DMS114 treated with DMSO at 0.1 percent for 48 hours (cell line): ENCODE results near the gene YOD1.

Experiments
- DNase-seq: peaks from one replicate; lab custom pipeline; 2025; ENCODE audit not compliant: unreplicated experiment; lab: John Stamatoyannopoulos, UW

Gene YOD1

DNA sequence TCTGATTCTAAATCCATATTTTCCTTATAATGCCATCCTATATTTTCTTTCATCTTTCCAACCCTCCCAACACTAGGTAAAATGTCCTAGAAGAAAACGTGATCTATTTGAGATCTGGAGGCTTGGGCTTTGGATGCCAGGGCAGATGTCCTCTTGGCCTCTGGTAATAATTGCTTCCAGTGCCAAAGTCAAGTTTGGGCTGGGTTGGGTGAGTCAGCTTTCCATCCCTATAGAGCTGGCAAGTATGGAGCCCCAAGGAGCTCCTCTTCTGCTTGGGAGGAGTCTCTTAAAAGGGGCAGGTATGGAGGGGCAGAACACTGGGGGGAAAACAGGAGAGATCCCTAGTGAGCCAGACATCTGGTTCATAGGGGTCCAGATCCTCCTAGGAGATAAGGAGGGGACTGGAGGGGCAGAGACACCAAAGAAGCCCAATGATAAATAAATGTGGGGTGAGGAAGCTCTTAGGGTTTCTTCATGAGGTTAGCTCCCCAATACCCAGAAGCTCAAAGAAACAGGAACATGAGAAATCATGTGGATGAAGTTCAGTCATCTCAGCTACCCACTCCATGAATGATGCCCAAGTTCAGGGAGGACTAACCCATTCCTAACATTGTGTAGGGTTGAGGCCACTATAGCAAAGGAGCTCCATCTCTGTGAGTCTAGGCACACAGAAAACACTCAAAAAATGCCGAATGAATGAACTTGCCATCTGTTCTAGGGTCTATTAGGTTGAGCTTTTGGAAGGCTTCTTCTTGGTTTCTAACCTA is 21.9 kb downstream of the YOD1 start:
- DNase-seq = no peak

DNA sequence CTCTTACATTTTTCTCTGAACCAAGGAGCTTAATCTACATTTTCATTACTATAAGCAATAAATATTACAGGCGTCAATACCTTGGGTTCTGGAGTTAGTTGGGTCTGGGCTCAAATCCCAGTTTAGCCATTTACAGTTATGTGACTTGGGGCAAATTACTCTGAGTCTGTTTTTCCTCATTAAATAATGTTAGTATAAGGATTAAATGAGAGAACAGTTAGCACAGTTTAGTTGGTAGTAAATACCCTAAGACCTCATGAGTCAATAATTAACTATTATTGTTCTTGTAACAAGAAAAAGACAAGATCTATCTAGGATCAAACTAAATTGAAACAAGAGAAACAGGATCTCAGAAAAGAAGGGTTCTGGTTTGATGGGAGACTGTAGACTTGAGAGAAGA is 23.1 kb downstream of the YOD1 start:
- no peak for DNase-seq

GRCh38 chr1:207027206-207027777 is 23.7 kb downstream of the YOD1 start:
- DNase-seq = no peak

GRCh38 chr1:207026104-207026534 is 24.9 kb downstream of the YOD1 start:
- no peak for DNase-seq

DNA sequence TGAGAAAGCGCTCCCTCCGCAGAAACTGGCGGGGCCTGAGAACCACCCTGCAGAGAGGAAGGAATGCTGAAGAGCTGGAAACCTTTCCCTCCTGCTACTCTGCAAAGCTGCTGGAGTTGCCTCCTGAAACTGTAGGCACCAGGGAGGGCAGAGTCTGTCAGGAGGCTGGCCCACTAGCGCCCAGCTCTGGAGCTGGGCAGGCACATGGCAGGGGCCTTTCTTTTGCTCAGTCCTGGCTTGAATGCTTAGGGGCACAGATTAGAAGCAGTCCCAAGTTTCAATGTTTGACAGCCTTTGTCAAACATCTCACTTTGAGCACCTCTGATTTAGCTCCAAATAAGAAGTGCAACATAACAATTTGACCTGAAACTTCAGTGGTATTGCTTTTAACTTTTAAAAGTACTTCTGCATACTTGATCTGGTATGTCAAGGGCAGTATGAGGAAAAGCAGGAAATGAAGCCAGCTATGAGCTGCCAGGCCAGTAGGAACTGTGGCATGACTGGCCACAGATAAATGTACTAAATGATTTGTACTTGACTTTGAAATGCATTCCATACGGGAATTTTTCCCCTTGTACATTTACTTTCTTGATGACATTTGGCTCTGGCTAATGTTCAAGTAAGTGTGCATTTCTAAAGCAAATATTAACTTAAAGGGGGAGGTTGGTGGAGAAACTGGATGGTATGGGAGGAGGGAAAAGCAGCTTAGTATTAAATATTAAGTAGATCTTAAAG is 25.7 kb downstream of the YOD1 start:
- no peak for DNase-seq

GRCh38 chr1:207024202-207025145 is 26.5 kb downstream of the YOD1 start:
- no peak for DNase-seq

DNA sequence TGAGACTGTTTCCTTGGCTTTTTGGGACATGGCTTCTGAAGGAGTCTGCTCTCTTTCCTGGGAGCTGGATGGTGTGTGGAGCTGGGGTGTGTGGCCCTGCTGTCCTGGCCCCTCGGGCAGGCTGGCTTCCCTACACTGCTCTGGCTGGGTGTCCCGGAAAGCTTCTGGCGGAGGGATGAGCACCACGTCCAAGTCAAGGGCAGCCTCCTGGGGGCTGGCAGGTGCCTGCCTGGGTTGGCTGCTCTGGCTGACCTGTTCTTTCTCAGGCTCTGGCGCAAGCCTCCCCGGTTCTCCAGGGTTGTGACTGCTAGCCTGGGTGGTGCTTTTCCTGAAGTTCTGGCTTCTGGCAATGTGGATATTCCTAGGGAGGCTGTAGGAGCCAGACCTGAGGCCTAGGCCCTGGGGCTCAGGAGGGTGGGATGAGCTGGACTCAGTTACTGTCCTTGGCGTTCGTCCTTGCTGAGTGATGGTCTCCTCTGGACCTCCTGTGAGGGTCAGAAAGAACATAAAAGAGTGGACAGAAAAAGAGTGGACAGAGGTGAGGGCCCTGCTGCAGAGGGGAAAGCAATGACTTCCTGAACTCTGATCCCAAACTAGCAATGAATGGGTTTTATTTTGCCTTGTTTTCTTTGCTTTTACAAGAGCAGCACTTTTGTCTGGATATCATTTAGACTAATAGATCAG is 27.9 kb downstream of the YOD1 start:
- no peak for DNase-seq

GRCh38 chr1:207021876-207022596 is 29.0 kb downstream of the YOD1 start:
- no peak for DNase-seq

- DNase-seq = no peak
These were observed 29.7 kb downstream of the YOD1 start for GRCh38 chr1:207021139-207021861.

- no peak for DNase-seq
These were observed 30.3 kb downstream of the YOD1 start for GRCh38 chr1:207020709-207021107.

DNA sequence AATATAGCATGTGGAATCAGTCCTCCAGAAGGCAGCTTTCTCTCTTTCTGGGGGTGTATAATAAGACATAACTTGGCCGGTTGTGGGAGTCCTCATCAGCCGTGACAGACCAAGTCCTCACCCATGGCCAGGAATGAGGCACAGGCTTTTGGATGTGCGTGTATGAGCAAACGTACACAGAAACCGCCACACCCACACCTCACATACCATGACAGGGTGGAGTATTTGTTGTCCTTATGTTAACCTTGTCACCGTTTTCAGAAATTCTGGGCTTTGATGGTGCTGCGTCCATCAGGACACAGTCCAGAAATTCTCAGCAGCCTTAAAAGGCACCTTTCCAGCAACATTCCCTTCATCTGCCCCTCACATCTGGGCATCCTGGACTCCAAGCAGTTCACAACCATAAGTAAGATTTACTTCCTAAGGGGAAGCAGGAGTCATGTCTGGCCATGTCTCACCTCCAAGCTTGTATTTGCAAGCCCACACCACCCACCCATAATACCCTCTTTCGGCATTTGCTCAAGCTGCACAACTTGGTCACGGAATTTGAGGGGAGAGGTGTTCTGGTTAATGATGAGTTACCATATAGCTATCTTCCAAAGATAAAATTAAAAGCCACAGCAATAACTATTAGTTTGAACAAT is 30.8 kb downstream of the YOD1 start:
- no peak for DNase-seq

- no peak for DNase-seq
These were observed 31.3 kb downstream of the YOD1 start for GRCh38 chr1:207019661-207020060.

DNA sequence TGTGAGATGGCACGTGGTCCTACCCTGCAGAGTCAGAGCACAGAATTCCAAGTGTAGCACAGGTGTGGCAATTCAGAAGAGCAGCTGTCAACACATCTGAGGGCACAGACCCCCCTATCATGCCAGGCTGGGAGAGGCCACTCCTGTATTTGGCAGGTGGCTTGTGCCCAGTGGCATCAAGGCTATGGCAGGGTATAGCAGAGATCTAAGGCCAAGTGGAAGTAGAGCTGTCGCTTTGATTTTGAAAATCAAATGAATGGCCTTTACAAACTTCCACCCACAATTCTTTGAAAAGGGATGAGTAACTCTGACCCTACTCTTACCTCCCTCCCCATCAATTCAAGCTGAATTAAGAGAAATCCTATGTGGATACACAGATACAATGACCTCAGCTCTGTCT is 31.8 kb downstream of the YOD1 start:
- DNase-seq = no peak

DNA sequence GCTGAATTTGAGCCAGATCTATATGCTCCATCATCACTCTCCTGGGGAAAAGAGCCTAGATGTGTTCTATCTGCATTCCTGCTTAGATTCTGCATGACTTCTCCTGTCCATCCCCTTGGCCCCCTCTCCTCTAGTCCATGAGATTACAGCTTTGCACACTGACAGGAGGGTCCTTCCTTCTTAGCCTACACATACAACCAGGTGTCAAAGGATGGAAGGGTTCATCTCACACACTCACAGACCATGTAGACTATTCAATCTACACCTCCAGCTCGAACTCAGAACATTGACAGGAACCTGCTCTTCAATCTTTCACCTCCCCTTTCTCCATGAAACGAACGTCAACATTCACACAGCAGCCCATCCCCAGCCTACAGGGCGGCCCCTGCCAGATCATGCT is 32.3 kb downstream of the YOD1 start:
- no peak for DNase-seq

GRCh38 chr1:207017615-207018559 is 33.1 kb downstream of the YOD1 start:
- DNase-seq = no peak

DNA sequence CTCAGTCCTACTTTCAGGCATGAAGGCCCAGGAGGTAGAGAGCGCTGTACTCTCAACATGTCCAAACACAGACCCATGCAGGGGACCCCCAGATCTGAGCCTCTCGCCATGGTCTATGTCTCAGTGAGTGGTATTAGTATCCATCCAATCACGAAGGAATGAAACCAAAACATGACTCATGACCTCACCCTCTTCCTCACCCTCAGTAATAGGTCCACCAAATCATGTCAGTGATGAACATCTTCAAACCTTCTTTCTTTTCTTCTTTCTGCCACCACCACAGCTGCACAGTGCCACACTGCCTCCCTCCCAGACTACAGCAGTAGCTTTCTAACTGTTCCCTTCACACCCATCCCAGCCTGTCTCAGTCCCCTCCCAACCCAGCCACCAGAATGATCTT is 35.2 kb downstream of the YOD1 start:
- no peak for DNase-seq

GRCh38 chr1:207014728-207015127 is 36.3 kb downstream of the YOD1 start:
- DNase-seq = no peak
